Calu3 (cell line): ENCODE results near the gene CUTA. TPM values are rescaled to one million over a fixed set of nuclear protein-coding genes. Genes with fewer than 3 reads are reported as not detected.

Source experiments
- BruUV-seq: library from RNA; stranded (reverse); fragments of 400-500 nt; replicated peaks from 2 replicates; lab custom pipeline; 2021; lab: Mats Ljungman, UMichigan
- CTCF ChIA-PET: fragments of 300-600 bp; sonication (Branson Sonifier 250); formaldehyde crosslinking; loops from one replicate; lab custom pipeline; 2022; ENCODE audit warnings: antibody characterized with exemption; lab: Charles Lee
- DNase-seq: peaks from one replicate; pipeline ENCODE4 v3.0.0; 2022
- H3K27ac Mint-ChIP-seq: one replicate; pipeline ENCODE4 v1.8.0; 2022; ENCODE audit warnings: mixed read lengths; ENCODE audit not compliant: unreplicated experiment
- H3K27me3 Mint-ChIP-seq: one replicate; pipeline ENCODE4 v1.8.0; 2022; ENCODE audit warnings: mixed read lengths; ENCODE audit not compliant: unreplicated experiment
- H3K36me3 Mint-ChIP-seq: one replicate; pipeline ENCODE4 v1.8.0; 2022; ENCODE audit warnings: mild to moderate bottlenecking, moderate library complexity, mixed read lengths; ENCODE audit not compliant: insufficient read depth, unreplicated experiment
- H3K4me1 Mint-ChIP-seq: one replicate; pipeline ENCODE4 v1.8.0; 2022; ENCODE audit warnings: mild to moderate bottlenecking, low read depth, mixed read lengths; ENCODE audit not compliant: unreplicated experiment
- H3K4me3 Mint-ChIP-seq: one replicate; pipeline ENCODE4 v1.8.0; 2022; ENCODE audit warnings: mild to moderate bottlenecking, low read depth, moderate library complexity, mixed read lengths; ENCODE audit not compliant: unreplicated experiment
- H3K9me3 Mint-ChIP-seq: one replicate; pipeline ENCODE4 v1.8.0; 2022; ENCODE audit warnings: low read depth, mixed read lengths; ENCODE audit not compliant: unreplicated experiment
- CTCF ChIP-seq: fragments of 200-600 bp; IDR thresholded peaks from one replicate; pipeline ENCODE4 v1.8.0; 2022; ENCODE audit warnings: antibody characterized with exemption; ENCODE audit not compliant: unreplicated experiment
- intact Hi-C: fragments of 100-400 bp; cut with micrococcal nuclease; formaldehyde crosslinking; loops from one replicate; pipeline ENCODE4 v1.10.0; 2022; ENCODE audit not compliant: unreplicated experiment
- total RNA-seq: library from RNA; stranded (reverse); gene quantifications from 2 replicates; pipeline ENCODE4 v1.2.3, GENCODE V29; 2022

Gene CUTA
- total RNA-seq, 1 experiment from 2014 or later = 172 TPM

GRCh38 chr6:33424855-33425667, 7.2 kb upstream of the CUTA start:
- BruUV-seq = TSS peak; percentile 98
- intact Hi-C loops = loop anchor here (5.0 kb wide), 1 partner anchor 33 kb away; the partner anchor contains the start of gene KIFC1
- CTCF ChIA-PET = interaction anchor here (0.5 to 2.0 kb wide), 8 partner anchors 14 to 1761 kb away, joined by 3 to 7 read pairs (median 4); partner anchors contain the start of genes B3GALT4 and PHF1
- Mint-ChIP-seq H3K27ac (peak overlapping the region; percentile 64), H3K4me3 (peak overlapping the region; percentile 87), H3K27me3 (peaks cover 37% of the 10 kb centered on the region), H3K9me3 (no peaks in the 10 kb centered on the region), H3K36me3 (peaks cover 47% of the 10 kb centered on the region), H3K4me1 (peaks cover 48% of the 10 kb centered on the region)
- DNase-seq = peak; percentile 26
- no peak for TF ChIP-seq CTCF

DNA sequence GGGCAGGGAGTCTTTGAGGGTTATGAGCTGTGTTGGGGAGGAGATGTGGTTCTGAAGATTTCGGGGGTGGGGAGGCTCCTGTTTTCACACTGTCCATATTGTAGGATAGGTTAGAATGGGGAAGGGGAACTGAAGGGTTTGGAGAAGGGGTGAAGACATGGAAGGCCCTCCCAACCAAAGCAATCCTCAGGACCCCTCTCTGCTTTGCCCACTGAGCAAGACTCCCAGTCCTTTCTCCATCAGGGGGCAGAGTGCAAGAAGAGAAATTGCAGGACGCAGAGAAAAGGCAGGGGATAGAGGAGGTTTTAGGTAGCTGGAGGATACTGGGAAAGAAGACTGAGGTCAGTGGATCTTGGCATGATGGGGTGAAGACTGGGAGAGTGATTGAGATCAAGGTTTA, 5.9 kb upstream of the CUTA start:
- Mint-ChIP-seq H3K27ac (peak overlapping the region; percentile 64), H3K4me1 (peaks cover 36% of the 10 kb centered on the region), H3K27me3 (peaks cover 39% of the 10 kb centered on the region), H3K4me3 (peak overlapping the region; percentile 87), H3K9me3 (no peaks in the 10 kb centered on the region), H3K36me3 (peaks cover 45% of the 10 kb centered on the region)
- TF ChIP-seq CTCF = no peak
- no peak for DNase-seq
- no TSS peak for BruUV-seq
- intact Hi-C loops = no loop called here
- CTCF ChIA-PET = no interaction called here

- CTCF ChIA-PET = no interaction called here
- Mint-ChIP-seq H3K4me3 (no peak overlapping the region), H3K27me3 (peaks cover 39% of the 10 kb centered on the region), H3K9me3 (no peaks in the 10 kb centered on the region), H3K36me3 (peaks cover 48% of the 10 kb centered on the region), H3K27ac (no peak overlapping the region), H3K4me1 (peaks cover 34% of the 10 kb centered on the region)
- intact Hi-C loops = no loop called here
- TF ChIP-seq CTCF = no peak
- BruUV-seq = no TSS peak
- no peak for DNase-seq
Observed at GRCh38 chr6:33421344-33421643, 3.4 kb upstream of the CUTA start.

- BruUV-seq = no TSS peak
- H3K27ac Mint-ChIP-seq = no peak overlapping the region
- no peak overlapping the region for H3K4me3 Mint-ChIP-seq
- H3K9me3 Mint-ChIP-seq = no peaks in the 10 kb centered on the region
- intact Hi-C loops = no loop called here
- no peak for DNase-seq
- peaks cover 48% of the 10 kb centered on the region for H3K36me3 Mint-ChIP-seq
- H3K4me1 Mint-ChIP-seq = peaks cover 38% of the 10 kb centered on the region
- no peak for TF ChIP-seq CTCF
- CTCF ChIA-PET = interaction anchor here (0.7 kb wide), 1 partner anchor 308 kb away, joined by 4 read pairs; no protein-coding TSS in a partner anchor
- peaks cover 39% of the 10 kb centered on the region for H3K27me3 Mint-ChIP-seq
Observed at GRCh38 chr6:33420491-33421343, 2.8 kb upstream of the CUTA start.
